Bronchial epithelial cell (primary cell): Measurements from ENCODE around the gene NUTM1. TPM values are rescaled to one million over a fixed set of nuclear protein-coding genes. Genes with fewer than 3 reads are reported as not detected.
A peak's percentile ranks its signal among the peaks of the same experiment; 100 is the strongest.

Experiments used
- DNase-seq: peaks from one replicate; pipeline ENCODE4 v3.0.0-alpha.2; 2010; ENCODE audit warnings: low read depth
- FAIRE-seq: peaks from 2 replicates; lab custom pipeline; 2011; peaks lifted over from hg19 to GRCh38; lab: Jason Lieb, UNC
- H3K27me3 ChIP-seq: 2 replicates; pipeline ENCODE4 v1.5.1; 2011; ENCODE audit warnings: low read length; ENCODE audit not compliant: control insufficient read depth, insufficient read depth
- H3K36me3 ChIP-seq: 2 replicates; pipeline ENCODE4 v1.5.1; 2011; ENCODE audit warnings: low read length; ENCODE audit not compliant: control insufficient read depth, insufficient read depth
- H3K4me3 ChIP-seq: 2 replicates; pipeline ENCODE4 v1.5.1; 2011; ENCODE audit warnings: mild to moderate bottlenecking, low read depth, low read length, control low read depth
- total RNA-seq: library from RNA; depleted of rRNA; stranded (reverse); fragments of >200 nt; gene quantifications from 2 replicates; pipeline ENCODE4 v1.2.1, GENCODE V29; 2014
- TF ChIP-seq, protein P1 (sequence below): IDR thresholded peaks from 2 replicates; pipeline ENCODE4 v1.5.1; 2011; ENCODE audit warnings: mild to moderate bottlenecking, moderate library complexity, low read length, control low read depth, inconsistent platforms; ENCODE audit not compliant: insufficient read depth, severe bottlenecking

The NUTM1 gene
- total RNA-seq, 1 donor from 2014 or later: not detected

DNA sequence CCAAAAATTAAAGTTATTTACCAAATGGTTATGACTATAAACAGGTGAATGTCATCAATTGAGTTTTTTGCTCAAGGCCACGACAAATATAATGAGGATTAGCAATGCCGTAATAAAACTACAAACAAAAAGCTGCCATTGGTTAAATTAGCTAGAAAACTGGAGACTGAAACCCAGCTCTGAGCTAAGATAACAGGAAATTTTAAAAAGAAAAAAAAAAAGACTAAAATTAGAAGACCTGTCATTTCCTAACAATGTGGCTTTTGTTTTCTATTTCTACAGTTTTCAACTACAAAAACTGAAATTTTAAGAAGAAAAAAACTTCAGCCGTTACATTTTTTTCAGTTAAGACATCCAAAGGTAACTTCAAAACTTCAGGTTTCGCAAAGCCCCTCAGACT lies 15.2 kb upstream of the NUTM1 start:
- DNase-seq: no peak
- H3K36me3 ChIP-seq: no peaks in the 10 kb centered on the region
- H3K4me3 ChIP-seq: no peak overlapping the region
- no peak for FAIRE-seq
- no peaks in the 10 kb centered on the region for H3K27me3 ChIP-seq
- TF ChIP-seq, protein P1, sequence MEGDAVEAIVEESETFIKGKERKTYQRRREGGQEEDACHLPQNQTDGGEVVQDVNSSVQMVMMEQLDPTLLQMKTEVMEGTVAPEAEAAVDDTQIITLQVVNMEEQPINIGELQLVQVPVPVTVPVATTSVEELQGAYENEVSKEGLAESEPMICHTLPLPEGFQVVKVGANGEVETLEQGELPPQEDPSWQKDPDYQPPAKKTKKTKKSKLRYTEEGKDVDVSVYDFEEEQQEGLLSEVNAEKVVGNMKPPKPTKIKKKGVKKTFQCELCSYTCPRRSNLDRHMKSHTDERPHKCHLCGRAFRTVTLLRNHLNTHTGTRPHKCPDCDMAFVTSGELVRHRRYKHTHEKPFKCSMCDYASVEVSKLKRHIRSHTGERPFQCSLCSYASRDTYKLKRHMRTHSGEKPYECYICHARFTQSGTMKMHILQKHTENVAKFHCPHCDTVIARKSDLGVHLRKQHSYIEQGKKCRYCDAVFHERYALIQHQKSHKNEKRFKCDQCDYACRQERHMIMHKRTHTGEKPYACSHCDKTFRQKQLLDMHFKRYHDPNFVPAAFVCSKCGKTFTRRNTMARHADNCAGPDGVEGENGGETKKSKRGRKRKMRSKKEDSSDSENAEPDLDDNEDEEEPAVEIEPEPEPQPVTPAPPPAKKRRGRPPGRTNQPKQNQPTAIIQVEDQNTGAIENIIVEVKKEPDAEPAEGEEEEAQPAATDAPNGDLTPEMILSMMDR: no peak

DNA sequence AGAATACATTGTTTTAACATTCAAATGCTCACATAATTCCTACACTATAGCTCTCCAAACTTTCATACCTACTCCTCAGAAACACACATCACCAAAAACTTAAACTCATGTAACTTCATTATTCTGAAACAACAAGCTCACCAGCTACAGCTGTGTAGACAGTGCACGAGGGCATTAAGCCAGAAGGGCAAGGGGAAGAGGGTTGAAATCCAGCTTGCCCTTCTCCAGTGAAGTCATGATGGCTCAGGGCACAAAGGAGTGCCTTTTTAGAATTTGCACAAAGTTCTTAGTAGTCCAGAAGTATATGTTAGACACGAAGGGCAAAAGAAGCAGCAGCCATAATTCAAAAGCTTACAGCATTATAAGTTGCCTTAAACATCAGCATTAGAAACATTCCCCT lies 14.1 kb upstream of the NUTM1 start:
- TF ChIP-seq, protein P1: no peak

DNA sequence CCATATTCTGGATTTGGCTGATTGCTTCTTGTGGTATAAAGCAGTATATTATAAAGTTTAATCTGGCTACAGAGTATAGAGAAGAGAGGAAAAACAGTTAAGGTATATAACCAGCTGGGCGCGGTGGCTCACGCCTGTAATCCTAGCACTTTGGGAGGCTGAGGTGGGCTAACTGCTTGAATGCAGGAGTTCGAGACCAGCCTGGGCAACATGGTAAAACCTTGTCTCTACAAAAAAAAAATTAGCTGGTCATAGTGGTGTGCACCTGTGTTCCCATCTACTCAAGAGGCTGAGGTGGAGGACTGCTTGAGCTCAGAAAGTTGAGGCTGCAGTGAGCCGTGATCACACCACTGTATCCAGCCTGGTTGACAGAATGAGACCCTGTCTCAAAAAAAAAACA lies 12.8 kb upstream of the NUTM1 start:
- Histone ChIP-seq H3K4me3 (no peak overlapping the region), H3K27me3 (no peaks in the 10 kb centered on the region), H3K36me3 (no peaks in the 10 kb centered on the region)
- DNase-seq (no peak), FAIRE-seq (no peak)
- TF ChIP-seq, protein P1: no peak

More for the DNA sequence above, 14.1 kb upstream of the NUTM1 start:
- Histone ChIP-seq H3K27me3 (no peaks in the 10 kb centered on the region), H3K4me3 (no peak overlapping the region), H3K36me3 (no peaks in the 10 kb centered on the region)
- FAIRE-seq (no peak), DNase-seq (no peak)

DNA sequence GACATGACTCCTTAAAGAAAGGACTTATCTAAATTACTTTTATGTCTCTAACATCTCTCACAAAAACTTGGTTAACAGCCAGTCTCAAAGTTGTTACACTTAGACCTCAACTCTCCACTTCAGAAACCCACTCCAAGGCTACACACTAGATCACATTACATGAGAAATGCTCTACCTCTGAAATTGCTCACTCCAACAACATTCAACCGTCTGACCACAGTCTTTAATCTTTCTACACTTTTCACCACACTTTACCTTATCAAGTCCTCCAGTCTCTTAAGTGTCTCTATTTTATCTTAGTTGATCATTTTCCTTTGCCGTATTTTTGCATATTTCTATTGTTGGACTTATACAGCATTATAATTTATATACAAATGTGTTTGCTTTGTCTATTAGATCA lies 11.3 kb upstream of the NUTM1 start:
- FAIRE-seq (no peak), DNase-seq (no peak)
- Histone ChIP-seq H3K4me3 (no peak overlapping the region), H3K36me3 (no peaks in the 10 kb centered on the region), H3K27me3 (no peaks in the 10 kb centered on the region)
- TF ChIP-seq, protein P1: no peak

DNA sequence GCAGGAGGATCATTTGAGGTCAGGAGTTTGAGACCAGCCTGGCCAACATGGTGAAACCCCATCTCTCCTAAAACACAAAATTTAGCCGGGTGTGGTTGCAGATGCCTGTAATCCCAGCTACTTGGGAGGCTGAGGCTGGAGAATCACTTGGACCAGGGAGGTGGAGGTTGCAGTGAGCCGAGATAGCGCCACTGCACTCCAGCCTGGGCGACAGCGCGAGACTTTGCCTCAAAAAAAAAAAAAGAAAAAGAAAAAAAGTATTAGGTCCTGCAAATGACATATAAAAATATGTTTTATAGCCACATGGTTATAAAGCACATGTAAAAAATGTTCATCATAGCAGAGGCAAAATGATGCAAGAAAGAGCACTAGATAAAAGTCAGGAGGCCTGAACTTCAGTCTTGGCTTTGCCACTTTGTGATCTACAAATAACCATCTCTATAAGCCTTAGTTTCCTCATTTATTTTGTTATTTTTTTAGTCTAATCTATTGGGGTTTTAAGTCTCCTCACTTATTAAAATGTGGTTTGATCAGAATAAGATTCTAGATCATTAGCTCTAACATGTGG lies 10.5 kb upstream of the NUTM1 start:
- FAIRE-seq: no peak
- Histone ChIP-seq H3K36me3 (no peaks in the 10 kb centered on the region), H3K4me3 (no peak overlapping the region), H3K27me3 (no peaks in the 10 kb centered on the region)
- TF ChIP-seq, protein P1: no peak
- DNase-seq: no peak

DNA sequence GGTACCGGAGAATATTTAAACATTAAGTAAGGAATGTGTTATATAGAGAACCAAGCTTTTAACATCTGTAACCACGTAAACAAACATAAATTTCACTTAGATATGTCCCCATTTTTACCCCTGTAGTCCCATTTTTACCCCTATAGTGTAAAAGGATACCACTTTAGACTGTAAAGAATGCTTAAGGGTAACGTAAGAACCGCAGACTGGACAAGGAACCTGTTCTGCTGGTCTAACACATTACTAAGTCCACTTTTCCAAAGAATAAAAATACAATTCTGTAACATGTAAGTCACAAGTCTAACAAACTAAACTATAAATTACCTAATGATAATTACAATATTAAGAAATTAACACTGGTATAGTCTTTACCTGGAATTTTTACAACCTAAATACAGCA lies 8.4 kb upstream of the NUTM1 start:
- Histone ChIP-seq H3K36me3 (no peaks in the 10 kb centered on the region), H3K27me3 (no peaks in the 10 kb centered on the region), H3K4me3 (no peak overlapping the region)
- TF ChIP-seq, protein P1: no peak
- DNase-seq (peak; percentile 70), FAIRE-seq (no peak)
